HG03521 (cell line): ENCODE results near the gene ATXN10.

Experiments used
- ATAC-seq: cut with Tn5 transposase; IDR thresholded peaks from one replicate; pipeline ENCODE4 v1.9.1; 2021; ENCODE audit warnings: mild to moderate bottlenecking, moderate library complexity; ENCODE audit not compliant: unreplicated experiment

The ATXN10 gene

GRCh38 chr22:45845076-45845487, 173.4 kb downstream of the ATXN10 start:
- ATAC-seq, result no peak

- no peak for ATAC-seq
Observed at GRCh38 chr22:45846952-45847351, 175.3 kb downstream of the ATXN10 start.

- no peak for ATAC-seq
Observed at GRCh38 chr22:45848904-45849303, 177.3 kb downstream of the ATXN10 start.

GRCh38 chr22:45852826-45853225, 181.2 kb downstream of the ATXN10 start:
- ATAC-seq, result no peak

GRCh38 chr22:45855961-45856360, 184.3 kb downstream of the ATXN10 start:
- no peak for ATAC-seq

GRCh38 chr22:45857519-45857918, 185.9 kb downstream of the ATXN10 start:
- ATAC-seq, result no peak

GRCh38 chr22:45859231-45860161, 187.9 kb downstream of the ATXN10 start:
- no peak for ATAC-seq

- no peak for ATAC-seq
Observed at GRCh38 chr22:45860201-45860600, 188.6 kb downstream of the ATXN10 start.

- ATAC-seq, result no peak
Observed at GRCh38 chr22:45861259-45861658, 189.6 kb downstream of the ATXN10 start.

GRCh38 chr22:45863981-45864751, 192.5 kb downstream of the ATXN10 start:
- ATAC-seq, result no peak

- ATAC-seq, result no peak
Observed at GRCh38 chr22:45864959-45865476, 193.4 kb downstream of the ATXN10 start.

- no peak for ATAC-seq
Observed at GRCh38 chr22:45865561-45866125, 194.0 kb downstream of the ATXN10 start.

GRCh38 chr22:45866126-45866645, 194.6 kb downstream of the ATXN10 start:
- ATAC-seq, result no peak

GRCh38 chr22:45866646-45867117, 195.0 kb downstream of the ATXN10 start:
- ATAC-seq, result no peak

- no peak for ATAC-seq
Observed at GRCh38 chr22:45867118-45867905, 195.7 kb downstream of the ATXN10 start.

- no peak for ATAC-seq
Observed at GRCh38 chr22:45867906-45868555, 196.4 kb downstream of the ATXN10 start.

- ATAC-seq, result no peak
Observed at GRCh38 chr22:45868571-45869339, 197.1 kb downstream of the ATXN10 start.

GRCh38 chr22:45869340-45869847, 197.8 kb downstream of the ATXN10 start:
- ATAC-seq, result no peak

- ATAC-seq, result no peak
Observed at GRCh38 chr22:45870011-45870410, 198.4 kb downstream of the ATXN10 start.
